ENCODE data around the gene TEX22.

Gene TEX22

GRCh38 chr14:105353136-105353535, 45.2 kb upstream of the TEX22 start:
- DNase-seq (ENCODE audit: low read depth in 2 of 2) = no peak
- TF ChIP-seq CTCF (IDR thresholded peaks at IDR 0.05; ENCODE audit: low read depth, low read length) = no peak
- no peak overlapping the region for H3K4me3 ChIP-seq (replicated peaks in 1 of 2; ENCODE audit: low read depth in 2 of 2, low read length in 2 of 2)

- H3K4me3 ChIP-seq (replicated peaks in 1 of 2; ENCODE audit: low read depth in 2 of 2, low read length in 2 of 2) = no peak overlapping the region
- TF ChIP-seq CTCF (IDR thresholded peaks at IDR 0.05; ENCODE audit: low read depth, low read length) = no peak
- no peak for DNase-seq (ENCODE audit: low read depth in 2 of 2)
Observed at GRCh38 chr14:105354541-105354940, 43.8 kb upstream of the TEX22 start.

GRCh38 chr14:105355049-105355575, 43.2 kb upstream of the TEX22 start:
- no peak for DNase-seq (ENCODE audit: low read depth in 2 of 2)
- H3K4me3 ChIP-seq (replicated peaks in 1 of 2; ENCODE audit: low read depth in 2 of 2, low read length in 2 of 2) = no peak overlapping the region
- no peak for TF ChIP-seq CTCF (IDR thresholded peaks at IDR 0.05; ENCODE audit: low read depth, low read length)

- no peak for DNase-seq (ENCODE audit: low read depth in 2 of 2)
- no peak for TF ChIP-seq CTCF (IDR thresholded peaks at IDR 0.05; ENCODE audit: low read depth, low read length)
- H3K4me3 ChIP-seq (replicated peaks in 1 of 2; ENCODE audit: low read depth in 2 of 2, low read length in 2 of 2) = no peak overlapping the region
Observed at GRCh38 chr14:105355850-105356604, 42.3 kb upstream of the TEX22 start.

- no peak for TF ChIP-seq CTCF (IDR thresholded peaks at IDR 0.05; ENCODE audit: low read depth, low read length)
- H3K4me3 ChIP-seq (replicated peaks in 1 of 2; ENCODE audit: low read depth in 2 of 2, low read length in 2 of 2) = no peak overlapping the region
- DNase-seq (ENCODE audit: low read depth in 2 of 2) = no peak
Observed at GRCh38 chr14:105356927-105357326, 41.4 kb upstream of the TEX22 start.

- TF ChIP-seq CTCF (IDR thresholded peaks at IDR 0.05; ENCODE audit: low read depth, low read length) = no peak
- no peak for DNase-seq (ENCODE audit: low read depth in 2 of 2)
- H3K4me3 ChIP-seq (replicated peaks in 1 of 2; ENCODE audit: low read depth in 2 of 2, low read length in 2 of 2) = no peak overlapping the region
Observed at GRCh38 chr14:105357626-105358025, 40.7 kb upstream of the TEX22 start.

All from cardiac fibroblast (primary cell).